SKM-1 treated with dmso at 0.1 percent for 144 hours (cell line): ENCODE results near the gene CCDC152.
"Not testable (repeated sequence)": the region's sequence is repeated elsewhere in the genome, so short reads cannot be mapped to it uniquely, and the experiment has no call there.

Source experiments
- DNase-seq: peaks from one replicate; lab custom pipeline; 2025; ENCODE audit not compliant: unreplicated experiment; lab: John Stamatoyannopoulos, UW

Gene CCDC152

GRCh38 chr5:42844408-42844807, 87.8 kb downstream of the CCDC152 start:
- not testable (repeated sequence) for DNase-seq

GRCh38 chr5:42848545-42848944, 91.9 kb downstream of the CCDC152 start:
- DNase-seq: no peak

GRCh38 chr5:42851481-42851880, 94.9 kb downstream of the CCDC152 start:
- DNase-seq: no peak
